HL-60 (cell line): ENCODE measurements around the gene MMAB.

ENCODE experiments used
- DNase-seq, 2 experiments: peaks; one replicate each; pipeline ENCODE4 v3.0.0-alpha.2; 2010 to 2020; ENCODE audit warnings: low read depth in 1 of 2, low spot score in 1 of 2
- H3K27ac ChIP-seq: fragments of 250-450 bp; sonication (Bioruptor Pico); replicated peaks from 2 replicates; pipeline ENCODE4 v1.5.1; 2020; ENCODE audit warnings: mild to moderate bottlenecking, moderate library complexity
- H3K27me3 ChIP-seq: fragments of 250-450 bp; sonication (Bioruptor Pico); 2 replicates; pipeline ENCODE4 v1.5.1; 2021; ENCODE audit warnings: mild to moderate bottlenecking, moderate library complexity; ENCODE audit not compliant: insufficient read depth, poor library complexity, severe bottlenecking
- H3K4me3 ChIP-seq: replicated peaks from 2 replicates; pipeline ENCODE4 v1.5.1; 2011; ENCODE audit warnings: mild to moderate bottlenecking, control low read depth, low read length; ENCODE audit not compliant: insufficient read depth
- CTCF ChIP-seq: IDR thresholded peaks from one replicate; pipeline ENCODE4 v1.5.1; 2011; ENCODE audit warnings: low read length, control low read depth, inconsistent platforms; ENCODE audit not compliant: insufficient read depth
- GABPA ChIP-seq: IDR thresholded peaks from 2 replicates; pipeline ENCODE4 v1.6.1; 2012; ENCODE audit warnings: low read depth
- POLR2AphosphoS5 ChIP-seq: IDR thresholded peaks from 2 replicates; pipeline ENCODE4 v1.6.1; 2012; ENCODE audit warnings: low read depth
- REST ChIP-seq: IDR thresholded peaks from 2 replicates; pipeline ENCODE4 v1.6.1; 2012; ENCODE audit warnings: low read depth; ENCODE audit not compliant: insufficient replicate concordance
- SPI1 ChIP-seq: IDR thresholded peaks from 2 replicates; pipeline ENCODE4 v1.6.1; 2012; ENCODE audit warnings: low read depth, mild to moderate bottlenecking, borderline replicate concordance

Gene MMAB

GRCh38 chr12:109547286-109547685, 26.0 kb downstream of the MMAB start:
- H3K27ac ChIP-seq = no peak overlapping the region
- TF ChIP-seq CTCF (no peak), REST (no peak), GABPA (no peak), SPI1 (no peak), POLR2AphosphoS5 (no peak)
- DNase-seq = no peak
- no peak overlapping the region for H3K4me3 ChIP-seq
- H3K27me3 ChIP-seq = no peaks in the 10 kb centered on the region

GRCh38 chr12:109545826-109546225, 27.5 kb downstream of the MMAB start:
- no peak overlapping the region for H3K4me3 ChIP-seq
- no peak overlapping the region for H3K27ac ChIP-seq
- H3K27me3 ChIP-seq = no peaks in the 10 kb centered on the region
- TF ChIP-seq REST (no peak), POLR2AphosphoS5 (no peak), CTCF (no peak), GABPA (no peak), SPI1 (no peak)
- no peak for DNase-seq

GRCh38 chr12:109544955-109545531, 28.3 kb downstream of the MMAB start:
- H3K4me3 ChIP-seq = no peak overlapping the region
- H3K27me3 ChIP-seq = no peaks in the 10 kb centered on the region
- TF ChIP-seq REST (no peak), GABPA (no peak), SPI1 (no peak), CTCF (no peak), POLR2AphosphoS5 (no peak)
- peak in 1 of 2 experiments; percentile 9 for DNase-seq
- no peak overlapping the region for H3K27ac ChIP-seq
